ENCODE results near the gene NUAK2. TPM values are rescaled to one million over a fixed set of nuclear protein-coding genes. Genes with fewer than 3 reads are reported as not detected.

The NUAK2 gene
- total RNA-seq, 1 donor from 2014 or later, result 49.6 TPM

- intact Hi-C loops (cut with DNase I), result loop anchor here (5.0 kb wide), 1 partner anchor 131 kb away; no protein-coding TSS in a partner anchor
- H3K9me3 ChIP-seq, result no peaks in the 10 kb centered on the region
- no peaks in the 10 kb centered on the region for H3K27me3 ChIP-seq
- TF ChIP-seq POLR2A (IDR thresholded peaks at IDR 0.05) (no peak), POLR2AphosphoS5 (IDR thresholded peaks at IDR 0.05; ENCODE audit: insufficient read depth in 1 of 2, low read depth in 1 of 2) (no peak), CTCF (IDR thresholded peaks at IDR 0.05) (no peak)
- H3K27ac ChIP-seq, result no peak within 1 kb of the TSS
- H3K4me3 ChIP-seq, result peak within 1 kb of the TSS; percentile 7 to 32
- no peak for DNase-seq (ENCODE audit: extremely low spot score in 2 of 2)
- H3K4me1 ChIP-seq, result peaks cover 9% of the 10 kb centered on the region
- H3K36me3 ChIP-seq, result no peaks in the 10 kb centered on the region
Measured at GRCh38 chr1:205356440-205357139, 35.0 kb upstream of the NUAK2 start, which contains the start of gene KLHDC8A. Gene KLHDC8A, minus strand, starts transcription at chr1:205356922. Its CDS starts 13,318 bp downstream, at chr1:205343604.

DNA sequence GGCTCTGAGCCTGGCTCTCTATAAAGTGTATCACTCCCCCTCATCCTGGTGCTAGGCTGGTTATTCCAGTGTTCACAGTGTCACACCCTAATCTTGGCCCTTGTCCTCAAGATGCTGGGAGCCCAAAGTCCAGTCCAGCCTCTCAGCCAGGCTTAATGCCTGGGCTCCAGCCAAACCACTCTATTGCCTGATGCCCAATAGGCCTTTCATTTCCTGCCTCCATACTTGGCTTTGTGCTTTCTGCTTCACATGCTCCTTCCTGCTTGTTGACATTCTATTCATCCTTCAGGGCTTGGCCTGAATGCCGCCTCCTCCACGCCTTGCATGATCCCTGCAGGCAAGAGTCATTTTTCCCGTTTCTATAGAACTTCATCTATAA, 33.5 kb upstream of the NUAK2 start:
- Histone ChIP-seq H3K27ac (no peak overlapping the region), H3K36me3 (no peaks in the 10 kb centered on the region), H3K4me3 (no peak overlapping the region), H3K27me3 (no peaks in the 10 kb centered on the region), H3K4me1 (peaks cover 9% of the 10 kb centered on the region), H3K9me3 (no peaks in the 10 kb centered on the region)
- intact Hi-C loops (cut with DNase I), result loop anchor here (5.0 kb wide), 1 partner anchor 132 kb away; no protein-coding TSS in a partner anchor
- no peak for TF ChIP-seq POLR2AphosphoS5 (IDR thresholded peaks at IDR 0.05; ENCODE audit: insufficient read depth in 1 of 2, low read depth in 1 of 2)
- no peak for TF ChIP-seq CTCF (IDR thresholded peaks at IDR 0.05)
- DNase-seq (ENCODE audit: extremely low spot score in 2 of 2), result no peak

- TF ChIP-seq CTCF (IDR thresholded peaks at IDR 0.05) (peak; percentile 63 to 69 (median 68)), POLR2AphosphoS5 (IDR thresholded peaks at IDR 0.05; ENCODE audit: insufficient read depth in 1 of 2, low read depth in 1 of 2) (no peak)
- intact Hi-C loops (cut with DNase I), result loop anchor here (5.0 kb wide), 1 partner anchor 133 kb away; no protein-coding TSS in a partner anchor
- peaks cover 9% of the 10 kb centered on the region for H3K4me1 ChIP-seq
- no peak overlapping the region for H3K27ac ChIP-seq
- no peak overlapping the region for H3K4me3 ChIP-seq
- no peaks in the 10 kb centered on the region for H3K36me3 ChIP-seq
- no peak for DNase-seq (ENCODE audit: extremely low spot score in 2 of 2)
- H3K27me3 ChIP-seq, result no peaks in the 10 kb centered on the region
- H3K9me3 ChIP-seq, result no peaks in the 10 kb centered on the region
Measured at GRCh38 chr1:205354259-205355074, 32.9 kb upstream of the NUAK2 start.

GRCh38 chr1:205353612-205354011, 32.1 kb upstream of the NUAK2 start:
- Histone ChIP-seq H3K27me3 (no peaks in the 10 kb centered on the region), H3K9me3 (no peaks in the 10 kb centered on the region), H3K27ac (no peak overlapping the region), H3K36me3 (no peaks in the 10 kb centered on the region), H3K4me1 (peaks cover 9% of the 10 kb centered on the region), H3K4me3 (no peak overlapping the region)
- intact Hi-C loops (cut with DNase I), result no loop called here
- no peak for TF ChIP-seq CTCF (IDR thresholded peaks at IDR 0.05)
- TF ChIP-seq POLR2AphosphoS5 (IDR thresholded peaks at IDR 0.05; ENCODE audit: insufficient read depth in 1 of 2, low read depth in 1 of 2), result no peak
- TF ChIP-seq POLR2A (IDR thresholded peaks at IDR 0.05), result no peak
- DNase-seq (ENCODE audit: extremely low spot score in 2 of 2), result no peak
